GM10266 (cell line): Measurements from ENCODE around the gene DHDH.

Source experiments
- DNase-seq: peaks from one replicate; pipeline ENCODE4 v3.0.0; 2012; ENCODE audit errors: extremely low spot score
- CTCF ChIP-seq: IDR thresholded peaks from 2 replicates; pipeline ENCODE4 v1.5.1; 2012; ENCODE audit warnings: mild to moderate bottlenecking, low read depth; ENCODE audit not compliant: control insufficient read depth, insufficient read depth; ENCODE audit errors: missing control alignments

The DHDH gene

GRCh38 chr19:48954595-48955307 lies 21.3 kb downstream of the DHDH start, which contains the start of gene BAX:
TSS of gene BAX (plus strand) at chr19:48954875. CDS start at chr19:48954929, 54 bp downstream.
- peak; percentile 98 for DNase-seq
- no peak for TF ChIP-seq CTCF

- no peak for TF ChIP-seq CTCF
- DNase-seq: no peak
These were observed 21.9 kb downstream of the DHDH start for GRCh38 chr19:48955308-48955958.

GRCh38 chr19:48958006-48958405 lies 24.5 kb downstream of the DHDH start:
- no peak for TF ChIP-seq CTCF
- no peak for DNase-seq

GRCh38 chr19:48959341-48960239 lies 26.1 kb downstream of the DHDH start:
- TF ChIP-seq CTCF: no peak

GRCh38 chr19:48961051-48961649 lies 27.7 kb downstream of the DHDH start:
- no peak for TF ChIP-seq CTCF
- no peak for DNase-seq

More at GRCh38 chr19:48959341-48960239, 26.1 kb downstream of the DHDH start:
- no peak for DNase-seq

GRCh38 chr19:48961673-48962028 lies 28.2 kb downstream of the DHDH start:
- no peak for DNase-seq
- no peak for TF ChIP-seq CTCF
